ENCODE measurements around the gene KCNQ1.

Gene KCNQ1

DNA sequence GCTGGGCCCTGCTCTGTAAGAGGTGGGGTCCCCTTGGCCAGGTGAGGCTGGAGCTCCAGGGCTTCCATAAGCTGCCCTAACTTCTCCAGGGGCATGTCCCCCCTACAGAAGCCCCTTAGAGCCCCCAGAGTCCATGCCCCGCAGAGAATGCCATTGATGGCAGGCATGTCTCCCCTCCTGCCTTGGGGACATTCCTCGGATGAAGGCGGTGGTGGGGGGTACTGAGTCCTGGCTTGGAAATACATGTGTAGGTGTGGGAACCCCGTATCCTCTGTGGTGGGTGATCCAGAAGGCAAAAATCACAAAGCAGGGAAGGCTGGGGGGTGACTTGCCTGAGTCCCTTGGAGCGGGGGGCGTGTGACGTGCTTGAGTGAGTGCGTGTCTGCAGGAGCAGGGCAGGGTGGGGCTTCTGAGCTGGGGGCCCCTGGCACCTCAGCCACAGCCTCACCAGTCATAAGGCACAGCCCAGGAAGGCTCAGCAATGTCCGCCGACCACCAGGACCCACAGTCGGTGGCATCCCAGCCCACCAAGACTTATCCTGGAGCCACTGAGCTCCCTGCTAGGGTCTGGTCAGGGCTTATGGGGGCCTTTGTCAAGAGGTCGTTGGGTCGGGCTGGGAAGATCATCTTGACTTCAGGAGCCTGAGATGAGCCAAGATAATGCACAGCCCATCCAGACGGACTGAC lies 324.7 kb downstream of the KCNQ1 start:
- in situ Hi-C loops (cut with MboI; ENCODE audit: low sequenced_read_pairs) = no loop called here

DNA sequence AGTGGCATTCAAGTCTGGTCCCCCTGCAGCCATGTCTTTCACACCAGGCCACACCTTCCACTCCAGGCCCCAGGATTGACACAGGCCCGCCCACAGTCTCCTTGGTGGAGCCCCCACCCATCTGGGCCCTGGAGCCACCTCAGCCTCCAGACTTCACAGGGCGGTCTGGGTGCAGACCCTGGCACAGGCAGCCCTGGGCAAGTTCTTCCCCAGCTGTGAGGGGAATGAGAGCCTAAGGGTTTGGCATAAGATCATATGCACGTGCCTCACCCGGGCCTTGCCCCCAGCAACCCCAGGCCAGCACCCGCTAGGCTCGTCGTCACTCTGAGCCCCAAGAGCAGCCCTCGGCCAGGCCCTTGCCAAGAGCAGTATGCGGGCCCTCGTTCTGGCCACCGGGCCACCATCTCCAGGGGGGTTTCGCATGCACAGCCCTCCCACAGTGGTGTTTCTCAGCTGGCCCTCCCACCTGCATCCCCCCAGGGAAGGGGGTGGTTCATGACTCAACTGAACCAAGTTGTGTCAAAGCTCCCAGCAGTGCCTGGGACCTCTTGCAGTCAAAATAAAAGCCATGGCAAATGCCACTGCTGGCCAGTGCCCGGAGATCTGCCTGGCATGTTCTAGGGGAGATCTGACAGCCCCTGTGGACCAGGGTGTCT lies 325.4 kb downstream of the KCNQ1 start:
- in situ Hi-C loops (cut with MboI; ENCODE audit: low sequenced_read_pairs) = no loop called here

DNA sequence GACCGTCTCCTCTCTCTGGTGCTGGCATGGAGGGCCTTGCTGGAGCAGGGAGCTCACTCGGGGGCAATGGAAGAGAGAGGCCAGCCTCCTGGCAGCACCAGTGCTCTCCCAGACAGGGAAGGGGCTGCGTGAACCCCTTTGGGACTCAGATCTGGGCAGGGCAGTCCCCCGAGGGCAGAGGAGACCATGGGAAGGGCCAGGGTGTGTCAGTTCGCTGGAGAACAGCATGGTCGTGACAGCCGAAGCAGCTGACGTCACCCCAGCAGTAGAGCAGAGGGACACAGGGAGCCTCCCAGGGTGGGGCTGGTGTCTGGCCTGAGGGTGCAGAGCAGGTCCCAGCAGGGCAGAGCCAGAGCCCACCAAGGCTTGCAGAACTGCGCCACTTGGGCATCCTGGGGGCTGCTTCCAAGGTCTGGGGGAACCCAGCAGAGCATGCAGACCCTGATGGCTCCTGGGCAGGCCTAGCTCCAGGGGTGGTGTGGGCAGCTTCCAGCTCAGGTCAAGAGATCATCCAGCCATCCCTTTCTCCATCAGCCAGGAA lies 326.0 kb downstream of the KCNQ1 start:
- in situ Hi-C loops (cut with MboI; ENCODE audit: low sequenced_read_pairs) = no loop called here

DNA sequence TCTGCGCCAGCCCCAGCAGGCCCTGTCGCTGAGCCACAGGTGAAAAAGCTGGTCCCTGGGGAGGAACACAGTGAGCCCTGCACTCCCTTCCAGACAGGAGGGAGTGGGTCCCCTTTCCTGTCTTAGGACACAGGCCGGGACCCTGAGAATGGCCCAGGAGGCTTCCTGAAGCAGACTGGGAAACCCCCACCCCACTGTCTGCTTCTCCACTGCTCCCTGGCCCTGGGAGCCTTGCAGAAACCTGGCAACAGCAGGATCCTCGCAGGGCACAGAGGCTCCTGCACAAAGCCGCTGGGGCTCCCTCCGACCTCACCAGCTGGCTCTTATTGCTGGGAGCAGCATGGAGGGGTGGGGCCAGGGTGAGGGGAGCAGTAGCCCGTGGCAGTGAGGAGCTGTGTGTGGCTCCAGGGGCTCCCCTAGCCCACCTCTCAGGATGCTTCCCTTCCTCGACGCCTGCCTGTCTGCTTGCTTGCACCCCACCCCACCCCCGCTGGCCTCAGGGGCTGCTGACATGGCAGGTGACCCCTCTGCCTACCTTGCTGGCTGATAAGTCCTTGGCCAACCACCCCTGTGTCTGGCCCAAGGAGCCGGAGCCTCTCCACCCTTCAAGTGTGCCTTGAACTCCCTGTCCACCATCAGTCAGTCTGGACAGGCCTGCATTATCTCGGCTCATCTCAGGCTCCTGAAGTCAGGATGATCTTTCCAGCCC lies 327.1 kb downstream of the KCNQ1 start:
- in situ Hi-C loops (cut with MboI; ENCODE audit: low sequenced_read_pairs) = no loop called here

DNA sequence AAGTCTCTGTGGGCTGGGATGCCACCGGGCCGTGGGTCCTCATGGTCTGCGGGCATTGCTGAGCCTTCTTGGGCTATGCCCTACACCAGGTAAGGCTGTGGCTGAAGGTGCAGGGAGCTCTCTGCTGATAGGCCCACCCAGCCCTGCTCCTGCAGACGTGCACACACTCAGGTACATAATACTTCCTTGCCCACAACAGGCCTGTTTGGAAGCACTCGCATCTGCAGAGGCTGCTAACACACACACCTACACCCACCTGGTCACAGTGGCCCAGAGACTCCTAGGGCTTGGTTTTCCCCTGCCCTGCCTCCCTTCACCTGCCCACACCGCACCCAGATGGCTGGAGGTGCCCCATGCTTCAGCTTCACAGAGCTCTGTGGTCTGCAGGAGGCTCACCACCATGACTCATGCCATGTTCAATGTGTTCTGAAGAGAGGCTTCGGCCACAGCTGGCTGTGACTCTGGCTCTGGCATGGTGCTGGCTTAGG lies 327.8 kb downstream of the KCNQ1 start:
- in situ Hi-C loops (cut with MboI; ENCODE audit: low sequenced_read_pairs) = no loop called here

DNA sequence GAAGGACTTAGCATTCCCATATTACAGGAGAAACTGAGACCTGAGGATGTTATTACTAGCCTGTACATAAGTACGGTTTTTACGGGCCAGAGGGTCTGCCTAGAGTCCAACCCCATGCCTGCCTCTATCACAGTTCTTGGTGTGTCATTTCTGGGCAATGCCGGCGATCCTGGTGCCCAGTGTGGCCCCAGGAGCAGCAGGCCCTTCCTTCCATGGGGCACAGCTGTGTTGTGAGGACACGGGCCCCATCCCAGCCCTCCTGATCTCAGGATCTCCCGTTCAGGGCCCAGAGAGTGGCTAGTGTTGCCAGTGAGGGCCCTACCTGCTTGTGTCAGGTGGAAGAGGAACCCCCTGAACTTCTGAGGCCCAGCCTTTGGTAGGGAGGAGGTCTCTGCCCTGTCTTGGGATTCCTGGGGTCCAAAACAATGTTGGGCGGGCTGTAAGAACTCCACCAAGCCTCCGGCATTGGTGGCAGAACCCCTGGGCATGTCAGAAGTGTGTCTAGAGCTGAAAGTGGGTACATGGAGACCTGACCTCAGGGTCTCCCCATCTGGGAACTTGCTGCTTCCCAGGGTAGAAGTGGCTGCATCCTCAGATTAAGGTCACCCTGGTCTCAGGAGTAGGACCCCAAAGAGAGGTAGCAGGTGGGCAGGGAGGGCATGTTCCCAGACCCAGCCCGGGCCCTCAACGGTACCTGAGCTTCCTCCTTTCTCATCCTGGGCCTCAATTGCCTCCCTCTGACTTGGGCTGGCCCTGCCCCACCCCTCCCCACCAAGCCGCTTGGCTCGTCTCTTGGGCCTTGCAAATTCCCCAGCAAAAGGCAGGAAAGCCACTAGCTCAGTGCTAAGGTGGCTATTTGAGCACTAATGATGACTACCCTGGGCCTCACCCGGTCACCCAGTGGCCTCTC lies 329.6 kb downstream of the KCNQ1 start:
- in situ Hi-C loops (cut with MboI; ENCODE audit: low sequenced_read_pairs) = no loop called here

DNA sequence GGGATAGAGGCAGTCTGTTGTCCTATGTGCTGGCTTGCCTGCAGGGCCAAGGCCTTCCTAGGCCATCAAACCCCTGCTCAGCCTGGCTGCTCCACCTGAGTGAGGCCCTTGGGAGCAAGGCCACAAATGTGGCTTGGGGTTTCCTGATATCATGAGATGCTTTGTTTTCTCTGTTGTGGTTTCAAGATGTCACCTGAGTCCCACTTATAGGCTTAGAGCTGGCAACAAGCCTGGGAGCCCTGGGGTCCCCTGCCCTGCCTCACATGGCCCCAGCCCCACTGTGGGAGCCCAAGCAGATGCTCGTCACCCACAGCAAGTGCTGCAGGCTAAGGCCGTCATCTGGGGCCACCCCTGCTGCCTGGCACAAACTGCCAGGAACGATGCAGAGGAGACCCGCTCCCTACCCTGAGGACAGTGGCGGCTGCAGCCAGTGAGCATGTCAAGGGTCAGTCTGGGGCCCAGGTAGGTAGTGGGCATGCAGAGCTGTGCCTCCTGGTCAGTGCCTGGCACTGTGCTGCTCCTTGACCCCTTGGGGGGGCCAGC lies 330.3 kb downstream of the KCNQ1 start:
- in situ Hi-C loops (cut with MboI; ENCODE audit: low sequenced_read_pairs) = no loop called here

DNA sequence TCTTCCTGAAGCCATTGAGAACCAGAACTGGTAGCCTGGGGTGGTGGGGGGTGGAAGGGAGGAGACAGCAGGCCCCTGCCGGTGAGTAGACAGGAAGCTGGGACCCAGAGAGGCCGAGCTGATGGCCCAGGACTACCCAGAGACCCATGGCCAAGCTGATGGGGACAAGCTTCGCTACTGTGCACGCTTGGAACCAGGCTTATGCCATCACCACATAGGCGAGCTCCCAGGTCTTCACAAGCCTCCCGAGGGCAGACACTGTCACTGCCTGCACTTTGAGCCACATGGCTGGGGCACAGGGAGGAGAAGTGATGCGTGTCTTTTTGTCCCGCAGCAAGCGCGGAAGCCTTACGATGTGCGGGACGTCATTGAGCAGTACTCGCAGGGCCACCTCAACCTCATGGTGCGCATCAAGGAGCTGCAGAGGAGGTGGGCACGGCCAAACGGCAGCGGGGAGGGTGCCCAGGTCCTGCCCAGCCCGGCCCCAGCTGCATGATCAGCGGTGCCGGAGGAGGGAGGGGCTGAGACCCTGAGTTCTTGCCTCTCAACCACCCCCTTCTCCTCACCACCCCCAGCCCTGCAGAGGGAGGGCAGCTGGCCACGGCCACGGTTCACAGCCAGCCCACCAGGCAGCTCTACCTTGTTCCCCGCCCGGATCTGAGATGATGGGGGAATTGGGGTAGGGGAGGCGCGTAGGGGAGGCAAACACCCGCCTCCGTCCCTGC lies 331.0 kb downstream of the KCNQ1 start:
- in situ Hi-C loops (cut with MboI; ENCODE audit: low sequenced_read_pairs) = no loop called here

DNA sequence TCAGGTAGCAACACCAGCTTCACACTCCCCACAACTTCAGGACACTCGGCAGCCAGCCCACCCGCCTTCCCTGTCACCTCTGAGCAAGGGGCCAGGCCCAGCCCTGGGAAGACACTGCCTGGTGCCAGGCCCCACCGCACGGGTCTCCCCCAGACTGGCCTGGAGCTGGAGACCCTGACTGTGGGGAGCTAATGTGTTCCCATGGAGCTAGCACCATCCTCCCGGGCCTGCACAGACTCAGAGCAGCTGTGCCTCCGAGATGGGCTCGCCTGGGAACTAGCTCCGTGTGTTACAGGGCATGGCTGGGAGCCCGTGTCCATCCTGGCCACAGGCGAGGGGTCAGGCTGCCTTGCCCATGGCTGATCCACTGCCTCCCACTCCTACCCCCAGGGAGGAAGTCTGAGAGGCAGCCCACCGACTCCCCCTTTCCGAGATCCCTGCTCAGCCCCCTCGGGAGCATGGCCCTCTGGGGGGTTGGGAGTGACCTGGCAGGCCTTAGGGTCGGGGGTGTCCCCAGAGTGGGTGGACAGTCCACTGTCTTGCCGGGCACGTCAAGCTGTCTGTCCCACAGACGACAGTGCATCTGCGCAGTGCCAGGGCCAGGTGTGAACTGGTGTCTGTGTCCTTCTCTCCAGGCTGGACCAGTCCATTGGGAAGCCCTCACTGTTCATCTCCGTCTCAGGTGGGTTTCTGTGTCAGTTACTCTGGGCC lies 331.7 kb downstream of the KCNQ1 start:
- in situ Hi-C loops (cut with MboI; ENCODE audit: low sequenced_read_pairs) = no loop called here

DNA sequence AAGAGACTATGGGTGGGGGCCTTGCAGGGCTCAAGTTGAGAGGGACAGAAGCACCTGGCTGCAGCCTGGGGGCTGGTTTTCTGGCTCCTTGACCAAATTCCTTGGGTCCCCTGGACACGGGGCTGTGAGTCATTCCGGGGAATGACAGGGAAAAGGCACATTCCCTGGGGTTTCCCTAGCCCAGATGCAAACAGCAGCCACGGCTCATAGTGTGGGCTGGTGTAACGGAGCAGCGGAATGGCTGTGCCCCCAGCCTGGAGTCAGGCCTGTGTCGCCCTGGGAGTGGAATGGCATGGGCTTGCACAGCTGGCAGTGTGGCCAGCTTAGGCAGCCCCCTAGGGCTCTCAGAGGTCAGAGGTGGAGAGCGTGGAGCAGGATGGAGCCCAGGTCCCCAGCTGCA lies 332.6 kb downstream of the KCNQ1 start:
- in situ Hi-C loops (cut with MboI; ENCODE audit: low sequenced_read_pairs) = no loop called here

DNA sequence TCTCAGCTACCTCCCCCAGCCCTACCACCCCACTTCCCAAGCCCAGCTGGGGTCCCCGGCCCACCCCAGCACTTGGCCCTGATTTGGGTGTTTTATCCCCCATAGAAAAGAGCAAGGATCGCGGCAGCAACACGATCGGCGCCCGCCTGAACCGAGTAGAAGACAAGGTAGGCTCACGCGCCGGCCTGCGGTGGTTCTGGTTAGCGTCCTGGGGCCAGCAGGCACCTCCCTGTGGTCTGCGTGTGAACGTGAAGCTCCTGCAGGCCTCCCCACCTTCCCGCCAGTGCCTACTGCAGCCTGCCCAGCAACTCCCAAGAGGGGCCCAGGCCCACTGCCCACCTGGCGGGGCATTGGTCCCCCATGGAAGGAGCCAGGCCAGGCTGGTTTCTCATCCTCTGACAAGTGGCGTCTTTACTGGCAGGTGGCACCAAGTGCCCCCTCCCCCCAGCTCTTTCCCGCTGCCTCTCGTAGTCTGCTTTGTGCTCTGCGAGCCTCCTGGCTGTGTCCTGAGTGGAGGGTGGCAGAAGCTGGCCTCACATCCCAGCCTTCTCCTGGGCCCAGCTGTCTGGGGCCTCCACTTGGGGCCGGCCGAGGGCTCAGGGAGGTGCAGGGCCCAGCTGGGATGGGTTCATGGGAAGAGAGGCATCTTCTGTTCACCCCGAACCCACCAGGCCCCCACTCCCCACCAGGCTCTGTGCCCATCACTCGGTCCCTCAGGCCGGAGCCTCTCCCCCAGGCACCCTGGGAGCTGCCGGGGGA lies 333.2 kb downstream of the KCNQ1 start:
- in situ Hi-C loops (cut with MboI; ENCODE audit: low sequenced_read_pairs) = no loop called here

DNA sequence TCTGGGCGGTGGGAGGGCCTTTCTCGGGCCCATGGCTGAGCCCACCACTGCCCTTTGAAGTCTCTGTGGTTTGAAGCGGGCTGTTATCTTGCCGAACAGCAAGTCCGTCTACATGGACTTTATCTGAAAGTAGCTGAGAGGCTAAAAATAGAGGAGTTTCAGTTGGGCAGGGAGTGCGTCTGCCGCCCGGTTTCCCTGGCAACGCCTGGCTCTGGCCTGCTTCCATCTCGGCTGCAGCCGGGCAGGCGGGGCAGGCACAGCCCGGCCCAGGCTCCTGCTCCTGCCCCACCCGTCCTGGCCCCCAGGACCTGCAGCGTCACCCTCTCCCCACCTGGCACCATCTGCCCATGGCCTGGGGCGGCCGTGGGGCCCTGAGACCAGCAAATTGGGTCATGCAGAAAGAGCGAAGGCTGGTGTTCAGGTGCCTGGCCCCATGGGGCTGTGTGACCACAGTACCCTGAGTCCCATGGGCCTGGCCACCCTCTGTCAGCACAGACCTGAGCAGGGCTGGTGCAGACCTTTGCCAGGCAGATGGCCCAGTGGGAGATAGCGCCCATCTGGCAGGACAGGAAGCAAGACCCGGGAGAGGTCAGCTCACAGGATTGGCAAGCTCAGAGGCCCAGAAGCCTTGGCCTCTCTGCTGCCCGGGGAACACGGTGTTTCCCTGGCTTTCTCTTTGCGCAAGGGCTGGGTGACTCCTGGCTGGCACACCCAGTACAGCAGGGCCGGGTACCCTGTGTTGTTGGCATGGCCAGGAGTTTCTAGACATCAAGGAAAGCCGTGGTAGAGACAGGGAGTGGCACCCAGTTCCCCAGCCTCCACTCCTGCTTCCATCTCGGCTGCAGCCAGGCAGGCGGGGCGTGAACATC lies 334.1 kb downstream of the KCNQ1 start:
- in situ Hi-C loops (cut with MboI; ENCODE audit: low sequenced_read_pairs) = no loop called here

DNA sequence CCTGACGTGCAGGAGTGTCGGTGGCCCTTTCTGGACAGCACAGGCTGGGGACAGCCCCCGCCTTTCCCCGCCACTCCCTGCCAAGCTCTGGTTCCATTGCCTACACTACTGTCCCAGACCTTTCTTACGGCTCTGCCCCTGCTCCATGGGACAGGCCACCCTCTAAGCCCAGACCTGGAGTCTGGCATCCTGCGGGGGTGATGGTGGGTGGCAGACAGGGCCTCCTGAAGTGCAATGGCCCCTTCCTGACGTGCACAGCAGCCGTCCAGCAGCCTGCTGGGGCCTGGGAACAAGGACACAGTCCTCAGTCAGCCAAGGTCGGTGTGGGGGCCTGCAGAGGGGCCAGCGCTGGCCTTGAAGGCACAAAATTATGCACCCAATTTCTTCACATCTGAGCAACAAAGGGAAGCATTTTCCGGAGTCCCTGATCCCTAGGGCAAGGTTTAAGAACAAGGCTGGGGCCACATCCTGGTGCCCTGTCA lies 334.7 kb downstream of the KCNQ1 start:
- in situ Hi-C loops (cut with MboI; ENCODE audit: low sequenced_read_pairs) = no loop called here

DNA sequence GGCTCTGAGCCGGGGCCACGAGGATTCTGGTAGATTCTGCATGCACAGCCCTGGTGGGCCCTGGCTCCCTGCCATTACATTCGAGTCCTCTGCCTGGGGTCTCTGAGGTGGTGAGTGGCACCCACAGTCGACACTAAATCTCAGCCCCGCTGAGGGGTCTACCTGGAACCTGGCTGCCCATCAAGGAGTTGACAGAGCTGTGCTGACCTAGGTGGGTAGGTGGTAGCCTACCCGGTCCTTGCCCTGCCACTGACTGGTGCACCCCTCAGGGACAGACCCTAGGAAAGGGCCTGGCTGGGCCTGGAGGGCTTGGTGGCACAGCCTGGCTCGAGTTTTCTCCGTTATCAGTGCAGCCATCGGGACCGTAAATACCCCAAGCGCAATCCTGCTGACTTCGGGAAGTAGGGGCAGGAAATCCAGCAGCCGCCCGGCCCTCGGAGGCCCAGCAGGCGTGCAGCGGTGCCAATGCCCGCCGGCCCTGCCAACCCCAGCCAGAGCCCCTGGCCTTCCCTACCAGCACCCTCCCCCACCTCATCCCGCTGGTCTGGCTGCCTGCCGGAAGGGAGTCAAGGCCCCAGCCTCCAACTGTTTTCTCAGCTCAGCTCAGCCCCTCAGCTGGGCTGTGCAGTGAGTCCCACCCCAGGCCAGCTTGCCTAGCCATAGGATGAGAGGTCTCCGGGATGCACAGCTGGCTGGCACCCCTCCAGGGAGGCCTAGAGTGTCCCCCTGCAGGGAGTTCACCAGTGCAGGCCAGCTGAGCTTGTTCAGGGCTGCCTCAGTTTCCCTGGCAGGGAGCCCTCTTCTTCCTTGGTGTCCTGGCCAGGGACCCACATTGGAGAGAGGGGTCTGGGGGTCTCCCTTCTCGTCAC lies 335.4 kb downstream of the KCNQ1 start:
- in situ Hi-C loops (cut with MboI; ENCODE audit: low sequenced_read_pairs) = no loop called here

DNA sequence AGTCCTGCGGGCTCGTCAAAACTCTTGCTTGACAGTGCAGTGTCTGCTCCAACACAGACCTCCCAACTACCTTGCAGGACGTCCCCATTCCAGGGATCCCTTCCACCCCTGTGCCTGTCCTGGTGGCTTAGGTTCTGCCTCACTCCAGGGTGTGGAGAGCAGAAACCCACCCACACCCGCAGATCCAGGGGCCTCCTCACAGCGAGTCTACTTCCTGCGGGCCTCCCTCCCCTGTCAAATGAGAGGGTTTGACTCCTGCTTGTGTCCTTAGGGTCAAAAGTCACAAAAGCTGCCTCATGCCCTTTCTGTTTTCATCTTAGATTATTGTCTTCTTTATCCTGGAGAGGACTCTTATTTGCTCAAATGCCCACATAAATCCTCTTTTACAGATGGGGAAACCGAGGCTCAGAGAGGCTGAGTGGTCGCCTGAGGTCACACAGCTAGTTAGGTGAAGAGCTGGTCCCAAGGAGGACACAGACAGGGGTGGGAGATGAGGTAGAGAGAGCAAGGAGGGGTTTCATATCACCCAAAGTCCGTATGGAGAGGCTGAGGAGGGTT lies 336.1 kb downstream of the KCNQ1 start:
- in situ Hi-C loops (cut with MboI; ENCODE audit: low sequenced_read_pairs) = no loop called here

Data from hTERT RPE-1 (cell line).